Parathyroid adenoma (tissue), 2 donors: ENCODE data around the gene DIRAS2.

Experiments used
- H2AFZ ChIP-seq: fragments of 300-600 bp; sonication (generic); one replicate; pipeline ENCODE4 v1.7.0; 2017; ENCODE audit warnings: antibody characterized with exemption, mild to moderate bottlenecking
- H3K27ac ChIP-seq: fragments of 300-600 bp; sonication (generic); one replicate; pipeline ENCODE4 v1.7.0; 2017
- H3K27me3 ChIP-seq: fragments of 300-600 bp; sonication (generic); one replicate; pipeline ENCODE4 v1.7.0; 2017; ENCODE audit warnings: low read length; ENCODE audit not compliant: control insufficient read depth, insufficient read depth
- H3K36me3 ChIP-seq: fragments of 300-600 bp; sonication (generic); one replicate; pipeline ENCODE4 v1.7.0; 2017; ENCODE audit warnings: low read length; ENCODE audit not compliant: control insufficient read depth, insufficient read depth
- H3K4me1 ChIP-seq: fragments of 300-600 bp; sonication (generic); one replicate; pipeline ENCODE4 v1.7.0; 2017; ENCODE audit warnings: control low read depth
- H3K4me2 ChIP-seq: fragments of 300-600 bp; sonication (generic); one replicate; pipeline ENCODE4 v1.7.0; 2017; ENCODE audit warnings: low read length
- H3K4me3 ChIP-seq: fragments of 300-600 bp; sonication (generic); one replicate; pipeline ENCODE4 v1.7.0; 2017; ENCODE audit warnings: low read depth, low read length
- H3K79me2 ChIP-seq: fragments of 300-600 bp; sonication (generic); one replicate; pipeline ENCODE4 v1.7.0; 2017; ENCODE audit warnings: control low read depth
- H3K9ac ChIP-seq: fragments of 300-600 bp; sonication (generic); one replicate; pipeline ENCODE4 v1.7.0; 2017; ENCODE audit warnings: mild to moderate bottlenecking
- H3K9me3 ChIP-seq: fragments of 300-600 bp; sonication (generic); one replicate; pipeline ENCODE4 v1.7.0; 2017; ENCODE audit warnings: low read length; ENCODE audit not compliant: control insufficient read depth
- TF ChIP-seq, protein P1 (sequence below): fragments of 300-600 bp; sonication (generic); IDR thresholded peaks from one replicate; pipeline ENCODE4 v1.7.0; 2017; ENCODE audit warnings: antibody characterized with exemption, mild to moderate bottlenecking
- donor health status: primary hyperparathyroidism.

DIRAS2 gene

DNA sequence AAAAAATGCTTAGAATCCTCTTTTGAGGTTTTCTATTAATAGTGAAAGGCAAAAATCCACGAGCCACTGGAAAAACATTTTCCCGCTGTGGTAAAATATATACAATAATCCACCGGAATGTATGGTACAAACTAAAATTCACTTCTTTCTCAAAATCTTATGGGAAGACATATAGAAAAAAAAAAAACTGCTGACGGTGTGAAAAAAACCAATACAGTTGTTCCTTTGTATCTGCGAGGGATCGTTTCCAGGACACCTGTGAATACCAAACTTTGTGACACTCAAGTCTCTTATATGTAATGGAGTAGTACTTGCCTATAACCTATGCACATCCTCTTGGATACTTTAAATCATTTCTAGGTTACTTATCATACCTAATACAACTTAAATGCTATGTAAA lies 13.3 kb downstream of the DIRAS2 start:
- Histone ChIP-seq H3K36me3 (no peaks in the 10 kb centered on the region), H3K4me2 (no peak overlapping the region), H3K79me2 (no peaks in the 10 kb centered on the region), H3K27ac (no peak overlapping the region), H2AFZ (no peak overlapping the region), H3K9ac (no peak overlapping the region), H3K4me1 (no peaks in the 10 kb centered on the region), H3K9me3 (no peaks in the 10 kb centered on the region), H3K4me3 (no peak overlapping the region), H3K27me3 (no peaks in the 10 kb centered on the region)
- TF ChIP-seq, protein P1, sequence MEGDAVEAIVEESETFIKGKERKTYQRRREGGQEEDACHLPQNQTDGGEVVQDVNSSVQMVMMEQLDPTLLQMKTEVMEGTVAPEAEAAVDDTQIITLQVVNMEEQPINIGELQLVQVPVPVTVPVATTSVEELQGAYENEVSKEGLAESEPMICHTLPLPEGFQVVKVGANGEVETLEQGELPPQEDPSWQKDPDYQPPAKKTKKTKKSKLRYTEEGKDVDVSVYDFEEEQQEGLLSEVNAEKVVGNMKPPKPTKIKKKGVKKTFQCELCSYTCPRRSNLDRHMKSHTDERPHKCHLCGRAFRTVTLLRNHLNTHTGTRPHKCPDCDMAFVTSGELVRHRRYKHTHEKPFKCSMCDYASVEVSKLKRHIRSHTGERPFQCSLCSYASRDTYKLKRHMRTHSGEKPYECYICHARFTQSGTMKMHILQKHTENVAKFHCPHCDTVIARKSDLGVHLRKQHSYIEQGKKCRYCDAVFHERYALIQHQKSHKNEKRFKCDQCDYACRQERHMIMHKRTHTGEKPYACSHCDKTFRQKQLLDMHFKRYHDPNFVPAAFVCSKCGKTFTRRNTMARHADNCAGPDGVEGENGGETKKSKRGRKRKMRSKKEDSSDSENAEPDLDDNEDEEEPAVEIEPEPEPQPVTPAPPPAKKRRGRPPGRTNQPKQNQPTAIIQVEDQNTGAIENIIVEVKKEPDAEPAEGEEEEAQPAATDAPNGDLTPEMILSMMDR = no peak

DNA sequence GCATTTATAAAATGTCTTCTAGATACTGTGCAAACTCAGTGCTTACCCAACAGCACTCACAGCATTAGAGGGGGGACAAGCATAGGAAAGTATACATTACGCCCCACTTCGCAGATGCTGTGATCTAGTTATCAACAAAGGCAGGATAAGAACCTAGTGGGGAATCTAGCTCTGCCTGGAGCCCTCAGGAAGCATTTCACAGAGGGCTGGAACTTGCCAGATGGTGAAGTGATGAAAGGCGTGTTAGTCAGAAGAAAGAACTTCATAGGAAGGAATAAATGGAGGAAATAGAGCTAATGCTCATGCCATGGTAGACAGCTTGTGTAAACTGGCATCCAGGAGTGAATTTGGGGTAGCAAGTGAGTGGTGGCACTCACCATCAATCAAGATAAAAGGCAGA lies 25.8 kb downstream of the DIRAS2 start:
- H3K27me3 ChIP-seq = no peaks in the 10 kb centered on the region
- no peak overlapping the region for H3K9ac ChIP-seq
- H2AFZ ChIP-seq = no peak overlapping the region
- no peak overlapping the region for H3K4me3 ChIP-seq
- no peaks in the 10 kb centered on the region for H3K79me2 ChIP-seq
- TF ChIP-seq, protein P1 = no peak
- H3K27ac ChIP-seq = no peak overlapping the region
- H3K4me2 ChIP-seq = no peak overlapping the region
- no peaks in the 10 kb centered on the region for H3K9me3 ChIP-seq
- no peaks in the 10 kb centered on the region for H3K4me1 ChIP-seq
- H3K36me3 ChIP-seq = no peaks in the 10 kb centered on the region

- Histone ChIP-seq H3K9ac (no peak overlapping the region), H3K9me3 (no peaks in the 10 kb centered on the region), H3K36me3 (no peaks in the 10 kb centered on the region), H3K4me1 (no peaks in the 10 kb centered on the region), H3K4me3 (no peak overlapping the region), H3K79me2 (no peaks in the 10 kb centered on the region), H3K27me3 (no peaks in the 10 kb centered on the region), H2AFZ (no peak overlapping the region), H3K27ac (no peak overlapping the region), H3K4me2 (no peak overlapping the region)
- TF ChIP-seq, protein P1 = no peak
These were observed 29.1 kb downstream of the DIRAS2 start for GRCh38 chr9:90613502-90613901.

DNA sequence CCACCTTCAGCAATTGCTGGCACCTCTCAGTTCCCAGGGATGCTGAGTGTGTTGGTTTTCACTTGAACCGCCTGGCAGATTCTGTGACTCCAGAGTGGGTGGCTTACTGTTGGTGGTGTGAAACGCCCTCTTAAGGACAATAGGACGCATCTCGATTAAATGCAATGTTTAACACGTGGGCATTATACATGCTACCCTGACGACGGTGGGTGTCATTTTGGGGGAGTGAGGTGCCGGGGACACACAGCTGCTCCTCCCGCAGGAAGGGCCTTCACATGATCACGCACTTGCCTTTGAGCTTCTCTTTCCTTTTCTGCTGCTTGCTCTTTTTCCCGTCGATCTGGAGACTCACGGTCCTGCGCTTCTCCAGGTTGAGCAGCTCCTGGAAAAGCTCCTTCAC lies 29.7 kb downstream of the DIRAS2 start:
- no peak overlapping the region for H3K4me3 ChIP-seq
- TF ChIP-seq, protein P1 = no peak
- no peak overlapping the region for H3K9ac ChIP-seq
- no peak overlapping the region for H3K4me2 ChIP-seq
- no peaks in the 10 kb centered on the region for H3K9me3 ChIP-seq
- H3K79me2 ChIP-seq = no peaks in the 10 kb centered on the region
- no peaks in the 10 kb centered on the region for H3K27me3 ChIP-seq
- H3K36me3 ChIP-seq = no peaks in the 10 kb centered on the region
- no peak overlapping the region for H2AFZ ChIP-seq
- H3K27ac ChIP-seq = no peak overlapping the region
- H3K4me1 ChIP-seq = no peaks in the 10 kb centered on the region

DNA sequence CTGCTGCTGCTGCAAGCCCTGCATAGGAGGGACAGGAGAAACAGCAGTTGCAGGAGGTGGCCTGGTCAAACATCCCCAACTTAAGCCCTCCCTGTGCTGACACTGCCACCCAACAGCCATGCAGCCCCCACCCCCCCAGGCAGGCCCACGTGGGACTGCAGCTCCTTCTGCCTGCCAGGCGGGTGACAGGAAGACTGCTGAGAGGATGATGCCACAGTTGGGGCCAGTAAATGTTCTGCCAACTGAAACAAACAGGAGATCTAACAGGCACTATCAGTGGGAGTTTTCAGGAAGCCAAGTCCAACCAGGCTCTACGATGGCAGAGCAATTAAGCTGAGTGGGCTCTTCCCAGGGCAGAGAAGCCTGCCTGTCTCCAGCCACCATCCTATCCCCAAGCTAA lies 31.1 kb downstream of the DIRAS2 start:
- Histone ChIP-seq H3K27ac (no peak overlapping the region), H2AFZ (no peak overlapping the region), H3K36me3 (no peaks in the 10 kb centered on the region), H3K4me3 (no peak overlapping the region), H3K9me3 (no peaks in the 10 kb centered on the region), H3K4me2 (no peak overlapping the region), H3K9ac (no peak overlapping the region), H3K4me1 (no peaks in the 10 kb centered on the region), H3K27me3 (no peaks in the 10 kb centered on the region), H3K79me2 (no peaks in the 10 kb centered on the region)
- TF ChIP-seq, protein P1 = no peak
